H1 (cell line): ENCODE data around the gene ZNF586. TPM values are rescaled to one million over a fixed set of nuclear protein-coding genes. Genes with fewer than 3 reads are reported as not detected.
A peak's percentile ranks its signal among the peaks of the same experiment; 100 is the strongest.

Experiments used
- polyA plus RNA-seq, 7 experiments: library from polyadenylated mRNA; depleted of rRNA in 3 of 7; stranded (reverse) in 5 of 7; unstranded in 2 of 7; fragments of >200 nt in 5 of 7; fragments of 200-250 nt in 2 of 7; gene quantifications; 1 replicate in 5 of 7; 2 replicates in 1 of 7; 4 replicates in 1 of 7; pipeline versions ENCODE4 v1.2.1 to v1.2.3, GENCODE V29; 2011 to 2013; ENCODE audit warnings: missing spikeins in 2 of 7, mixed read lengths in 2 of 7
- total RNA-seq: library from RNA; stranded (reverse); fragmentation: NEBNext Ultra II Directional; extraction: Animal tissue kit (Norgen Biotek cat#: 25700); gene quantifications from 2 replicates; pipeline ENCODE4 v1.2.1, GENCODE V29; 2021
- TF ChIP-seq, protein P1 (sequence below): fragments of 300-600 bp; sonication (generic); IDR thresholded peaks from 2 replicates; pipeline ENCODE4 v1.7.1; 2012; ENCODE audit warnings: low read length, moderate library complexity, mild to moderate bottlenecking, inconsistent platforms; ENCODE audit not compliant: insufficient replicate concordance
- TF ChIP-seq, protein P2 (sequence below), 3 experiments: IDR thresholded peaks; 1 replicate in 2 of 3; 2 replicates in 1 of 3; pipeline versions ENCODE4 v1.5.1 to v1.6.1; 2011; ENCODE audit warnings: low read length in 3 of 3, mild to moderate bottlenecking in 3 of 3, inconsistent platforms in 2 of 3, low read depth in 1 of 3, moderate library complexity in 1 of 3; ENCODE audit not compliant: insufficient read depth in 1 of 3; ENCODE audit errors: control extremely low read depth in 1 of 3

The ZNF586 gene
- total and polyA plus RNA-seq, 2 of the 8 experiments (the other 6 are each of a cell fraction or from before 2014, with no cell fraction given), result 8.1 to 15.5 TPM

DNA sequence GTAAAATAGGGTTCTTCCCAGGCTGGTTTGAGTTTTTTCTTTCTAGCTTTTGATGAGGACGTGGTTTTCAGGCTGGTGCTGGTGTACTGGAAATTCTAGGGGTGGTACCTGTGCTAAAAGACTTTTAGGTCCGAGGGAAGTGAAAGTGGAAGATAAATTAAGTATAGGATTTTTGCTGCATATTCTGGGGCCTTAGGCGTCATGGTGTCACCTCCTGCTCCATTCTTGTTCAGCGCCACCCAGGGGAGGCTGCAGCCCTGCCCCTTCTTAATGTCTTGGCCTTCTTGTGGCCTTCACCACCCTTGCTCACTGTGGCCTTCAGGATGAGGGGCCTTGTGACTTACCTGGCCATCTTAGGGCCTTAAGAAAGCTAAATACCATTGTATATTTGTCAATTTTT is 32.8 kb downstream of the ZNF586 start (continued):
- TF ChIP-seq, protein P1, sequence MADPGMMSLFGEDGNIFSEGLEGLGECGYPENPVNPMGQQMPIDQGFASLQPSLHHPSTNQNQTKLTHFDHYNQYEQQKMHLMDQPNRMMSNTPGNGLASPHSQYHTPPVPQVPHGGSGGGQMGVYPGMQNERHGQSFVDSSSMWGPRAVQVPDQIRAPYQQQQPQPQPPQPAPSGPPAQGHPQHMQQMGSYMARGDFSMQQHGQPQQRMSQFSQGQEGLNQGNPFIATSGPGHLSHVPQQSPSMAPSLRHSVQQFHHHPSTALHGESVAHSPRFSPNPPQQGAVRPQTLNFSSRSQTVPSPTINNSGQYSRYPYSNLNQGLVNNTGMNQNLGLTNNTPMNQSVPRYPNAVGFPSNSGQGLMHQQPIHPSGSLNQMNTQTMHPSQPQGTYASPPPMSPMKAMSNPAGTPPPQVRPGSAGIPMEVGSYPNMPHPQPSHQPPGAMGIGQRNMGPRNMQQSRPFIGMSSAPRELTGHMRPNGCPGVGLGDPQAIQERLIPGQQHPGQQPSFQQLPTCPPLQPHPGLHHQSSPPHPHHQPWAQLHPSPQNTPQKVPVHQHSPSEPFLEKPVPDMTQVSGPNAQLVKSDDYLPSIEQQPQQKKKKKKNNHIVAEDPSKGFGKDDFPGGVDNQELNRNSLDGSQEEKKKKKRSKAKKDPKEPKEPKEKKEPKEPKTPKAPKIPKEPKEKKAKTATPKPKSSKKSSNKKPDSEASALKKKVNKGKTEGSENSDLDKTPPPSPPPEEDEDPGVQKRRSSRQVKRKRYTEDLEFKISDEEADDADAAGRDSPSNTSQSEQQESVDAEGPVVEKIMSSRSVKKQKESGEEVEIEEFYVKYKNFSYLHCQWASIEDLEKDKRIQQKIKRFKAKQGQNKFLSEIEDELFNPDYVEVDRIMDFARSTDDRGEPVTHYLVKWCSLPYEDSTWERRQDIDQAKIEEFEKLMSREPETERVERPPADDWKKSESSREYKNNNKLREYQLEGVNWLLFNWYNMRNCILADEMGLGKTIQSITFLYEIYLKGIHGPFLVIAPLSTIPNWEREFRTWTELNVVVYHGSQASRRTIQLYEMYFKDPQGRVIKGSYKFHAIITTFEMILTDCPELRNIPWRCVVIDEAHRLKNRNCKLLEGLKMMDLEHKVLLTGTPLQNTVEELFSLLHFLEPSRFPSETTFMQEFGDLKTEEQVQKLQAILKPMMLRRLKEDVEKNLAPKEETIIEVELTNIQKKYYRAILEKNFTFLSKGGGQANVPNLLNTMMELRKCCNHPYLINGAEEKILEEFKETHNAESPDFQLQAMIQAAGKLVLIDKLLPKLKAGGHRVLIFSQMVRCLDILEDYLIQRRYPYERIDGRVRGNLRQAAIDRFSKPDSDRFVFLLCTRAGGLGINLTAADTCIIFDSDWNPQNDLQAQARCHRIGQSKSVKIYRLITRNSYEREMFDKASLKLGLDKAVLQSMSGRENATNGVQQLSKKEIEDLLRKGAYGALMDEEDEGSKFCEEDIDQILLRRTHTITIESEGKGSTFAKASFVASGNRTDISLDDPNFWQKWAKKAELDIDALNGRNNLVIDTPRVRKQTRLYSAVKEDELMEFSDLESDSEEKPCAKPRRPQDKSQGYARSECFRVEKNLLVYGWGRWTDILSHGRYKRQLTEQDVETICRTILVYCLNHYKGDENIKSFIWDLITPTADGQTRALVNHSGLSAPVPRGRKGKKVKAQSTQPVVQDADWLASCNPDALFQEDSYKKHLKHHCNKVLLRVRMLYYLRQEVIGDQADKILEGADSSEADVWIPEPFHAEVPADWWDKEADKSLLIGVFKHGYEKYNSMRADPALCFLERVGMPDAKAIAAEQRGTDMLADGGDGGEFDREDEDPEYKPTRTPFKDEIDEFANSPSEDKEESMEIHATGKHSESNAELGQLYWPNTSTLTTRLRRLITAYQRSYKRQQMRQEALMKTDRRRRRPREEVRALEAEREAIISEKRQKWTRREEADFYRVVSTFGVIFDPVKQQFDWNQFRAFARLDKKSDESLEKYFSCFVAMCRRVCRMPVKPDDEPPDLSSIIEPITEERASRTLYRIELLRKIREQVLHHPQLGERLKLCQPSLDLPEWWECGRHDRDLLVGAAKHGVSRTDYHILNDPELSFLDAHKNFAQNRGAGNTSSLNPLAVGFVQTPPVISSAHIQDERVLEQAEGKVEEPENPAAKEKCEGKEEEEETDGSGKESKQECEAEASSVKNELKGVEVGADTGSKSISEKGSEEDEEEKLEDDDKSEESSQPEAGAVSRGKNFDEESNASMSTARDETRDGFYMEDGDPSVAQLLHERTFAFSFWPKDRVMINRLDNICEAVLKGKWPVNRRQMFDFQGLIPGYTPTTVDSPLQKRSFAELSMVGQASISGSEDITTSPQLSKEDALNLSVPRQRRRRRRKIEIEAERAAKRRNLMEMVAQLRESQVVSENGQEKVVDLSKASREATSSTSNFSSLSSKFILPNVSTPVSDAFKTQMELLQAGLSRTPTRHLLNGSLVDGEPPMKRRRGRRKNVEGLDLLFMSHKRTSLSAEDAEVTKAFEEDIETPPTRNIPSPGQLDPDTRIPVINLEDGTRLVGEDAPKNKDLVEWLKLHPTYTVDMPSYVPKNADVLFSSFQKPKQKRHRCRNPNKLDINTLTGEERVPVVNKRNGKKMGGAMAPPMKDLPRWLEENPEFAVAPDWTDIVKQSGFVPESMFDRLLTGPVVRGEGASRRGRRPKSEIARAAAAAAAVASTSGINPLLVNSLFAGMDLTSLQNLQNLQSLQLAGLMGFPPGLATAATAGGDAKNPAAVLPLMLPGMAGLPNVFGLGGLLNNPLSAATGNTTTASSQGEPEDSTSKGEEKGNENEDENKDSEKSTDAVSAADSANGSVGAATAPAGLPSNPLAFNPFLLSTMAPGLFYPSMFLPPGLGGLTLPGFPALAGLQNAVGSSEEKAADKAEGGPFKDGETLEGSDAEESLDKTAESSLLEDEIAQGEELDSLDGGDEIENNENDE, result no peak
- TF ChIP-seq, protein P2, sequence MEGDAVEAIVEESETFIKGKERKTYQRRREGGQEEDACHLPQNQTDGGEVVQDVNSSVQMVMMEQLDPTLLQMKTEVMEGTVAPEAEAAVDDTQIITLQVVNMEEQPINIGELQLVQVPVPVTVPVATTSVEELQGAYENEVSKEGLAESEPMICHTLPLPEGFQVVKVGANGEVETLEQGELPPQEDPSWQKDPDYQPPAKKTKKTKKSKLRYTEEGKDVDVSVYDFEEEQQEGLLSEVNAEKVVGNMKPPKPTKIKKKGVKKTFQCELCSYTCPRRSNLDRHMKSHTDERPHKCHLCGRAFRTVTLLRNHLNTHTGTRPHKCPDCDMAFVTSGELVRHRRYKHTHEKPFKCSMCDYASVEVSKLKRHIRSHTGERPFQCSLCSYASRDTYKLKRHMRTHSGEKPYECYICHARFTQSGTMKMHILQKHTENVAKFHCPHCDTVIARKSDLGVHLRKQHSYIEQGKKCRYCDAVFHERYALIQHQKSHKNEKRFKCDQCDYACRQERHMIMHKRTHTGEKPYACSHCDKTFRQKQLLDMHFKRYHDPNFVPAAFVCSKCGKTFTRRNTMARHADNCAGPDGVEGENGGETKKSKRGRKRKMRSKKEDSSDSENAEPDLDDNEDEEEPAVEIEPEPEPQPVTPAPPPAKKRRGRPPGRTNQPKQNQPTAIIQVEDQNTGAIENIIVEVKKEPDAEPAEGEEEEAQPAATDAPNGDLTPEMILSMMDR (IDR thresholded peaks at IDR 0.05; ENCODE audit: control extremely low read depth in 1 of 3, insufficient read depth in 1 of 3, low read depth in 1 of 3, low read length in 3 of 3), result peak in 2 of 3 experiments; percentile 22 to 28; a peak in 2 of 4 replicates
